Measurements from ENCODE around the gene KRT83. TPM values are rescaled to one million over a fixed set of nuclear protein-coding genes. Genes with fewer than 3 reads are reported as not detected.
A peak's percentile ranks its signal among the peaks of the same experiment; 100 is the strongest.

The KRT83 gene
- not detected for total RNA-seq

DNA sequence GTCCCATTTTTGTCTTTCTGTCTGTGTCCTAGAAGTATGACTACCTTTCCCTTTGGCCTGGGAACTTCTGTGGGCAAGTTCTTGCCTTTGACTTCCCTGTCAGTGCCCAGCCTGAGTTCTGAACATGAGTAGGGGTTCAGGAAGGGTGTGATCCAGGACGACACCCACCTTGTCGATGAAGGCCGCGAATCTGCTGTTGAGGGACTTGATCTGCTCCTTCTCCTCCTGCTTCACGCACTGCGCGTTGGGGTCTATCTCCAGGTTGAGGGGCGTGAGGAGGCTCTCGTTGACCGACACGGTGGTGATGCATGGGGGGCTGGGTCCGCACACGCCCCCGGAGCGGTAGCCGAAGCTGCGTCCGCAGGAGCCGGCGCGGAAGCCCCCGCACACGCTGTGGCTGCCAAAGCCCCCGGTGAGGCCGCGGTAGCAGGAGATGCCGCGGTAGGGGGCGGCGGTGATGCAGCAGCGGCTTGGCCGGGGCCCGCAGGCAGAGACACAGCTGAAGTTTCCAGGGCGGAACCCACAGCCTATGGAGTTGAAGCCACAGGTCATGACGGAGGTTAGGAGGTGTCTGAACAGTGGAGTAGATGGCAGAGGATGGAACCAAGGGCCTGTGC, at the start of gene KRT83:
Gene KRT83, minus strand, starts transcription at position 615 of the 617 bp plus-strand sequence. Its CDS starts 63 bp downstream, at position 552.
- no peak for DNase-seq (ENCODE audit: low spot score)

GRCh38 chr12:52369809-52370208, 48.6 kb upstream of the KRT83 start:
- no peak for DNase-seq (ENCODE audit: low spot score)

- no peak for DNase-seq (ENCODE audit: low spot score)
Measured at GRCh38 chr12:52369211-52369610, 48.0 kb upstream of the KRT83 start.

- no peak for DNase-seq (ENCODE audit: low spot score)
Measured at GRCh38 chr12:52368508-52368907, 47.3 kb upstream of the KRT83 start.

DNA sequence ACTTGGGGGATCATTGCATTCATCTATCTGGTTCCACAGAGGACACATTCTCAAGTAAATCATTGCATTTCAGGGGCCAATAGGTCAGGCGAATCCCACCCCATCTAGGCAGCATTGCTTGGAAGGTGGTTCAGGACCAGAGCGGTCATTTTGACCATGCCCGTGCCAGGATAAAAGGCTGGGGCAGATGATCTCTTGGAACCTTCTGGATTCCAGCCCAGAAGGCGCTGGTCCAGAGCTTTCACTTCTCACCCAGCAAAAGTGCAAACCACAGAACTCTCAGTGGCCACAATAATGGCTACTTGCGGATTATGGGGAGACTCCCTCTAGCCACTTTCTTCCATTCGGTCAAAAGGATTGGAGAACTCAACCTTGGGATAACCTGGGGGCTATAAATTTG, 46.7 kb upstream of the KRT83 start:
- no peak for DNase-seq (ENCODE audit: low spot score)

- no peak for DNase-seq (ENCODE audit: low spot score)
Measured at GRCh38 chr12:52366738-52367485, 45.7 kb upstream of the KRT83 start, which contains the start of gene KRT85. Gene KRT85, minus strand, starts transcription at chr12:52367481. Its CDS starts 76 bp downstream, at chr12:52367405.

DNA sequence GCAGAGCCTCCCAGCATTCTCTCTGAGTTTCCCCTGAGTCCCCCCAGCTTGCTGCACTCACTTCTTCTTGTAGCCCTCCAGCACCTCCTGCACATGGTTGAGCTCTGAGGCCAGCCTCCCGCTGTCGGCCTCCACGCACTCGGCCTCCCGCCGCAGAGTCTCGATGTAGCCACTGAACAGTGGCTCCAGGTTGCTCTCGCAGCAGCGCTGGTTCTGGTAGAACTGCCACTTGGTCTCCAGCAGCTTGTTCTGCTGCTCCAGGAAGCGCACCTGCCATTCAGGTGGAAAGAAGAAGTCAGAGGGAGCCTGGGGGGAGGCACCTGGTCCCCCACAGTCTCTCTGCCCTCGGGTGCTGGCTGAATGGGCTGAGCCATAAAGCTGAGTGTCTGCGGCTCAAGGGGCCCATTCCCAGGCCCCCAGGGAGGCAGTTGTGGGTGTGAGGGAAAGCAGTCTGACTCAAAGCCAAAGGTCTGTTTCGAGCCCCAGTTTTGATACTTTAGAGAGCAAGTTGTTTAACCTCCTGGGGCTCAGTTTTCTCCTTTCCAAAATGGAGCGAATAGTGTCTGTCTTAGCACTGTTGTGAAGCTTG, 43.8 kb upstream of the KRT83 start:
- no peak for DNase-seq (ENCODE audit: low spot score)

- no peak for DNase-seq (ENCODE audit: low spot score)
Measured at GRCh38 chr12:52364061-52364460, 42.9 kb upstream of the KRT83 start.

DNA sequence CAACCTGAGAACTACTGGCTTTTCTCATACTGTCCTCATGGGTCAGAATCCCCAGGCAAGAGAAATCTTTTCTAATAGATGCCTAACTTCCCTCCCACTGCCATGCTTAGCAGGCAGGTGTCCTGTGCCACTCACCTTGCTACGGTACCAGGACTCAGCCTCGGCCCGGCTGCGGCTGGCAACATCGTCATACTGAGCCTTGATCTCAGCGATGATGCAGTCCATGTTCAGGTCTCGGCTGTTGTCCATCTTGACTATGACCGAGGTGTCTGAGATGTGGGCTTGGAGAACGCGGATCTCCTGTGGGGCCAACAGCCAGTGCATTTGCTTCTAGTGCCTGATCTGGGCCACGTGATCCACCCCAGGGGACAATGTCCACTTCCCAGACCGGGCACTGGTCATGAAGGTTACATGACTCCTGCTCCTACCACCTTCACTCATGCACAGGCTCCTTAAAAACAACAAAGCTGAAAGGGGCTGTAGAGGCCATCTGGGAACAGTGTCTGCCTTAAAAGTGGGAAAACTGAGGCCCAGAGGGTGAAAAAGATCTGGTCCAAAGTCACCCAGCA, 42.0 kb upstream of the KRT83 start:
- no peak for DNase-seq (ENCODE audit: low spot score)

DNA sequence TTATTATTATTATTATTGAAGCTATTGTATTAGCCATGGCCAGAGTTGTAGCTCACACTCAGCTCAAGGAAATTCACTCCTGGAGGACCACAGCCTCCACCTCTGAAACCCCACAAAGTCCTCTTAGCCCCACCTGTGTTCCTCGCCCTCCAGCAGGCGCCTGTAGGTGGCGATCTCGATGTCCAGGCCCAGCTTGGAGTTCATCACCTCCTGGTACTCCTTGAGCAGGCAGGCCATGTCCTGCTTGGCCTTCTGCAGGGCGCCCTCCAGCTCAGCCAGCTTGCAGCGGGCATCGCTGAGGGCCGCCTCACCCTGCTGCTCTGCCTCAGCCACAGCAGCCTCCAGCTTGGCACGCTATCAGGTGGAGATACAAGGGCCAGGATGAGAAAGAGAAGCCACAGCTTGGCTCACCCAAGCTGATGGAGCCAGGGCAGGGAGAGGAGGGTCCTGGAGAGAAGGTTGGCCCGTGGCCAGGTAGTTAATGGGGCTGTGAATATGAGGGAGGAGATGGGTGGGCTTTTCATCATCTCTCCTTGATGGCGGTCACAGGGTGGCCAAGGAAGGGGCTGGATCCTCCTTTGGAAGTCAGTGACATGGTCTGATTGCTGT, 41.0 kb upstream of the KRT83 start:
- no peak for DNase-seq (ENCODE audit: low spot score)

DNA sequence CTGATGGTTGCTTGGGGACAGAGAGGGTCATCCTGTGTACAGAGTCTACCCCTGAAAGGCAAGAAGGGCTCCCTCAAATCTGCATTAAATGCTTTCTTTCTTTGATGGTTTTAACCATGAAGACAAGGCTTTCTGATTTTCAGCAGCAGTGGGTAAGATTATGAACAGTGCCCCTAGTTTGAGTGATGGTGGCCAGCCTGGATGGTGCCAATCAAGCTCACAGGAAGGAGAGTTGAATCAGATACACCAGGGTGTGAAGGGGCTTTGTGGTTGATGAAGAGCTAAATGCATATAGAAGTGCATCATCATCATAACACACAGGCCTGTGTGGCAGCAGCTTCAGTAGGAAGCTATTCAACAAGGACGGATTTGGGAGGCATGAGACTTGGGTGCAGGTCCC, 40.4 kb upstream of the KRT83 start:
- no peak for DNase-seq (ENCODE audit: low spot score)

- peak; percentile 58 for DNase-seq (ENCODE audit: low spot score)
Measured at GRCh38 chr12:52360663-52361271, 39.6 kb upstream of the KRT83 start.

GRCh38 chr12:52360106-52360662, 39.0 kb upstream of the KRT83 start:
- DNase-seq (ENCODE audit: low spot score) = no peak

DNA sequence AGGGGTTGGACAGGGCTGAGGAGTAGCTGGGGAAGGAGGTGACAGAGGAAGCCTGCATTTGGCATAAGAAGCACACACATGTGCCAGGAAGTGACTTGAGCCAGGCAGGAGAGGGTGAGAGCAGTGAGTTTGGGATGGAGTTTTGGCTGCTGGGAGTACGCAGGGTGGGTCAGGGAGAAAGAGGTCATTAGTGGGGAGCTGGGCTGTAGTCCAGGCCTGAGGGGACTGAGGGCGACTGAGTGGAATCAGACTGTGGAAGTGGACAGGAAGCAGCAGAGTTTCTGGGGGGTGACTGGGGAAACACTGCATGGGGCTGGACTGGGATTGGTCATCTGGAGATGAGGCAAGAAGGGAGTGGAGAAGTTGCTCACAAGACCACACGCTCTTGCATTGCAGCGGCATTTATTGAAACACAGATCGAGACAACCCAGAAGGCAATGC, 38.4 kb upstream of the KRT83 start:
- DNase-seq (ENCODE audit: low spot score) = no peak

- DNase-seq (ENCODE audit: low spot score) = no peak
Measured at GRCh38 chr12:52358575-52359350, 37.6 kb upstream of the KRT83 start.

DNA sequence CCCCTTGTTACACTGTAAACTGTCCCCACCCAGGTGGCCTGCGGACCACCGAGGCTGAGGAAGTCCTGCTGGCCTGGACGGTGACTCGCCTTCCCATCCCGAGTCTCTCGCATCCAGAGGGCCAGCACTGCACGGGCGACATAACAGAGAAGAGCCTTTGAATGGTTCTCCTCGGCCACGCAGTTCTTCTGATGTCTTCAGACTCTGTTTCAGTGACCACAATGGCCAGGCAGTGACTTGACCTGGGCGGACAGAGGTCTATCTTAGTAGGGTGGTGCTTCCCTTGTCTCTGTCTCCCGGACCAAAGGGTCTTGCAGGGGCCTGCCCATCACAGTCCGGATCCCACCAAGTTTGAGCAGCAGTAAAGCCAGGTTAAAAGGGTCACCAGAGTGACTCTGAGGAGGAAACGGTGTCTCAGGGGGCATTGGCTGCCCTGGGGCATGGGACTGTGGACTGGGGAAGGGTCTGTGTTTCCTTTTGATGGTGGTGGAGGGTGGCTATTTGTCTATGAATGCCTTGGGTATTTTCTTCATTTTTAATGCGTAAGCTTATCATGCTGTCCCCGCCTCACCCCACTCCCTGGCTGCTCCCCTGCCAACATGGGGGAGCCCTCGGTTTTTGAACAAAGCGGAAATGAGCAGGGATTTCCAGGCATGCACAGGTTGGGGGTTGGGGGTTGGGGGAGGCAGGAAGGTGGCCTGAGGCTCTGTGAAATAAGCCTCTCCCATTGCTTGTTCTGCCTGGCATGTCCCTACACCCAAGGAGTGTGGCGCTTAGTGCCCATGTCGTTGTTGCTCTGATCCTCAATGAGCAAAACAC, 35.8 kb upstream of the KRT83 start:
- DNase-seq (ENCODE audit: low spot score) = no peak

DNA sequence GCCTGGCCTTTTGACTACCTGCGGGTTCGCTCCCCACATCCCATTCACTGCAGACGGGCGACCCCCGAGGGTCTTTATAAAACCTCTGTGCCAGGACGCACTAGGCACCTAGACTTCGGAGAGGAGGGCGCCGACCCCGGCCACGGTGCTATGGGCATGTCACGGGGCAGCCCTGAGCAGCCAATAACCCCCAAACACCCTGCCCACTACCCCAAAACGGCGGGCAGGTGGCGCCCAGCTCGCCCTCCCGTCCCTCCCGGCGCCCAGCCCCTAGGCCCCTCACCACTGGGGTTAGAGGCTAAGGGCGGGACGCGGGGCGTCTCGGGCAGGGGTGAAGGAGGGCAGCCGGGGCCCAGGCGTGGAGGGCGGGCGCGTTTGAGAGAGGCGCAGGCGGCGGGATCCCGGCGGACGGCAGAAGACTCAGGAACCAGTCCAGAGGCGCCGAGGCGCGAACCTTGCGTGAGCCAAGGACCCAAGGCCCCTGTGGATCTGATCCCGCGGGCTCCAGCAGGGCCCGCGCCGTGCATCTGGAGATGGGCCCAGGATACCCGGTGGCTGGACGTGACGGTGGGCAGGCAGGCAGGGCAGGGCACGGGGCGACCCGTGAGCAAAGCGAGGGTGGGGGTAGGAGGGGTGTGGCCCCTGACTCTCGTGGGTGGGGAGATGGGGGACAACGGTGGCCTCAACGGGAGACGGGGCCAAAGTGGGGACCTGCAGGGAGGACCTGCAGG, 35.0 kb upstream of the KRT83 start:
- DNase-seq (ENCODE audit: low spot score) = no peak

GRCh38 chr12:52355176-52355575, 34.0 kb upstream of the KRT83 start:
- no peak for DNase-seq (ENCODE audit: low spot score)

DNA sequence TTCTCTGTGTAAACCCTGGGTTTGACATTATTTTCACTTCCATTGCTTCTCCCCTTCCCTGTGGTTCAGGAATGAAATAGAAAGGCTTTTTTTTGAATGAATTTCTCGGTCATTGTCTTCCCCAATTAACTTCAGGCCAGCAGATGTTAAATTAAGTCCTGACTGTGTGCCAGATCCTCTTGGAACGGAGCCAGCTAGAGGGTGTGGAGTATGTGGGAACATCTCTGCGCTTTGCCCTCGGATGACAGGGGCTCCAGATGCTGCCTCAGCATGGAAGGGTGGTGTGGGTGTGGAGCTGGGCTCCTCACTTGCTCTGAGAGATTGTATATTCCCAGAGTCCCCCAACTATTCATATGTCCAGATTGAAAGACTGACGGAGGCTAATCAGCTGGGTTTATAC, 33.0 kb upstream of the KRT83 start:
- DNase-seq (ENCODE audit: low spot score) = no peak

All from ureter (tissue), 1 donor.